Left renal pelvis (tissue), 4 donors: ENCODE measurements around the gene FAF1. TPM values are rescaled to one million over a fixed set of nuclear protein-coding genes. Genes with fewer than 3 reads are reported as not detected.

Experiments used
- DNase-seq, 4 donors: peaks; one replicate each; pipeline ENCODE4 v3.0.0-alpha.2; 2013; ENCODE audit warnings: low read depth in 4 of 4, low spot score in 3 of 4
- polyA plus RNA-seq, 4 donors: library from polyadenylated mRNA; unstranded; fragments of 120-200 nt; gene quantifications; one replicate each; pipeline ENCODE4 v1.2.1, GENCODE V29; 2013; ENCODE audit not compliant: insufficient read length in 4 of 4

The FAF1 gene
- polyA plus RNA-seq, 4 donors: 52.7 to 72.0 (median 64.6) TPM

DNA sequence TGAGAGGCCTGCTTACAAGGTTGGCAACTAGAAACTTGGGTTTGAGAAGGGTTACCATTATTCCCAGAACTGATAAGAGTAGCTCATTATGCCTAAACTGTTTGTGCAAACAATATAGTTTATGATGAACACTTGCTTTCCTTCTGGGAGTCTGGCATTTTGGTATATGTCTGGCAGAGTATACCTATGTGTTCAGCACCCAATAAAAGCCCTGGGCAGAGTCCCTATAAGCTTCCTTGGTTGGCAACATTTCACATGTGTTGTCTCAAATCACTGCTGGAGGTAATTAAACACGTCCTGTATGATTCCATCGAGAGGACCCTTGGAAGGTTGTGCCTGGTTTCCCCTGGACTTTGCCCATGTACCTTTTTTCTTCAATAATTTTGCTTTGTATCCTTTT is 497.1 kb downstream of the FAF1 start:
- DNase-seq: no peak

DNA sequence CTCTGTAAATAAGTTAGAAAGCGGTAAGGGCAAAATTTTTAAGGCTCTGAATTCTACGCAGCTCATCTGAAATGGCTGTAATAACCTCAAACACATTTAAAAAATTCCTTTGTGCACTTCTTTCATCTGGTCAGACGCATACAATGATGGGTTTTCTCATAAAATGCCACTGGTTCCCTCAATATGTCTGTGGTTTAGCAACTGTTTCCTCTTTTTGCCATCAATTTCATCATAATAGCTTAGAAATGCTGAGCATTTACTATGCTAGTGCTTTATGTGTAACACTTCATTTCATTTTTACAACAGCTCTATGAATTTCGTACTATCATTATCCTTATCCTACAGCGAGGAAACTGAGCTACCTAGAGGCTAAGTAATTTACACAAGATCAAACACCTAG is 501.6 kb downstream of the FAF1 start:
- DNase-seq: no peak

- no peak for DNase-seq
These were observed 505.2 kb downstream of the FAF1 start for GRCh38 chr1:50454911-50455310.

GRCh38 chr1:50453266-50453665 is 506.8 kb downstream of the FAF1 start:
- DNase-seq: no peak

DNA sequence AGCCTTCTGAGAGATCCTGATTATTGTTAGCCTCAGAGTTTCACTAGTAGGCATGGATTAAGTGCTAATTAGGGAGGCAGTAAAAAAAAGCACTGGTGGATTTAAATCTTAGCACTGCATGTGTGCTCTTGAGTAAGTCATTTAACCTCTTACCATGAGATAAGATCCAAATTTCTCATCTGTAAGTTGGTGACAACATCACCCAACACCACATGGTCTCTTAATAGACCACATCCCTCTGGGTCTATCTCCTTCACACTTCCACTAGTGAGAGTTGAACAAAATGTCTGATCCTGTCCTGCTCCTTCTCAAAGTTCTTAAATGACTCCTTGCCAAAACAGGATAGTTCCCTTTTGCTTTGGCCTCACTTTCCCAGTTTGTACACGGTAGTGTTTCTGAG is 507.4 kb downstream of the FAF1 start:
- no peak for DNase-seq

DNA sequence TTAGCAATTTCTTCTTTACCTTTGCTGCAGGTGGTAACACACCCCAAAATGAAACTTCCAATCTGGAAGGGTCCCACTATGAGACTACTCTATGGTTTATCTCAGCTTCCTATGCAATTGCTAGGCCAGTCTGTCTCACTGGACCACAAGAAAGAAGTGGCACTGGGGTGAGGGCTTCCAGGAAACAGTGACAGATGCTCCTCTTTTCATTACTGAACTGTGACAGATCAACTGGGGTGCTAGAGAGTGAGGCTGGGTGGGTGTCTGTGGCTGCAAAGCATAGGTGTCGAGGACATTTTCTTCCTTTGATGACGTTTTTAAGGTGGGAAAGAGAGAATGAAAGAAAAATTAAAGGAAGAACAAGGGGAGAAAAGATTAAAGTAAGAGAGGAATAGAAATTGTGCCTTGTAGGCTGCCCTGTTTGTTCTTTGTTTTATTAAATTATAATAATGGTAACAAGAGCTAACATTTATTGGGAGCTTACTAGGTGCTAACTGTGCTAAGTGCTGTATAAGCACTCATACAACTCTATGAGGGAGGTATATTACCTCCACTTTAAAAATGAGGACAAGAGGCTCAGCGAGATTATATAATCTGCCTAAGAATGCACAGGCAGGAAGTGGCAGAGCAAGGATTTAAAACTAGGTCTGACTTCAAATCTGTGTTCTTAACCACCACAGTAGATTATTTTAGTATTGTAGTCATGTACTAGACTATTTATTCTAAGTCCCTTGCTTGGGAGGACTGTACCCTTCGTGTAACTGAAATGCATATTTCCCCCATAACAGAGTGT is 509.0 kb downstream of the FAF1 start:
- no peak for DNase-seq

- no peak for DNase-seq
These were observed 512.1 kb downstream of the FAF1 start for GRCh38 chr1:50447961-50448360.

DNA sequence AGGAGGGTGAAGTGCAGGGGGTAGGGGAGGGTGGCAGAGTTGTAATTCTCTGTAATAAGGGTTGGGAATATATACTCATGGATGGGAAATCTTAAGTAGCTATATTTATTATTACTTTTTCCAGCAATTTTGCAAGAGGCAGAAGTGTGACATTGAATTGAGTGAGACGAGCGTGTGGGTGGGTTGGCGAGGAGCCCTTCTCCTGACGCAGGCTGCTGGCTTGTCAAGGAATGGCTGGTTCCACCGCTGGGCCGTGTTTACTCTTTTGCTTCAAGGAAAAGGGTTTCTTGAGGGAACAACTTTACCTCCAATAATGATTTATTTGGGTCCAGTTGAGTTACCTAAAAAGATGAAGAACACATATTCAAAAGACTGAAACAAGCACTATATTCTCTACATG is 518.9 kb downstream of the FAF1 start:
- no peak for DNase-seq

GRCh38 chr1:50438945-50439344 is 521.1 kb downstream of the FAF1 start:
- DNase-seq: no peak

DNA sequence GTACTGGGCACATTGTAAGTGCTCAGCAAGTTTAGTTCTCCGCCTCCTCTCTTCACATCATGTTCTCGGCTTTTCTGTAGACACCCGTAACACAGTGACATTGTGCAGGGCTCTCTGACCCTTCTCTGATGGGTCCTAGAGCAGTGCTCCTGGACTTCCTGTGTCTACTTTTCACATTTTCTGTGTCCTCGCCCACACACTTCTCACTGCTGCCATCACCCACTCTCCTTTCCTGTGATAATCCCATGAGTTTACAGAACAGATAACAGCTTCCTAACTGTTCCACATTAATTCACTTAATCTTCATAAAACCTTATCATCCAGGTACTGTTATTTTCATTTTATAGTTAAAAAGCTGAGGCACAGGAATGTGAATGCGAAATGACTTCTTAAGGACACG is 523.6 kb downstream of the FAF1 start:
- DNase-seq: no peak

DNA sequence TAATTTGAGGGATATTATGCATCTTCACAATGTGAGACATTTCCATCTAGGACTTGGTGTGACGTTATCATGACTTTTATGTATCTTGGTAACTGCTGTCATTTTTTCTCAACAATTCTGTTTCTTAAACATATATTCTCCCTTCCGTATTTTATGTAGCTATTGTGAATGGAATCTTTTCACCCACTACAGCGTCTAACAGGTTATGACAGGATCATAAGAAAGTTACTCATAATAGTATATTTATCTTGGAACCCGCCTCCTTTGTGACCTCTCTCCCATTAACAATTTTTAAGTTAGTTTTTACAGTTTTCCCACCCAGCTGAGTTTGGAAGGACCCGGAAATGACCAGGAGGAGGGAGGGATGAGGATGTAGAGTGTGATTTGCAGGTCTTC is 530.1 kb downstream of the FAF1 start:
- DNase-seq: no peak

DNA sequence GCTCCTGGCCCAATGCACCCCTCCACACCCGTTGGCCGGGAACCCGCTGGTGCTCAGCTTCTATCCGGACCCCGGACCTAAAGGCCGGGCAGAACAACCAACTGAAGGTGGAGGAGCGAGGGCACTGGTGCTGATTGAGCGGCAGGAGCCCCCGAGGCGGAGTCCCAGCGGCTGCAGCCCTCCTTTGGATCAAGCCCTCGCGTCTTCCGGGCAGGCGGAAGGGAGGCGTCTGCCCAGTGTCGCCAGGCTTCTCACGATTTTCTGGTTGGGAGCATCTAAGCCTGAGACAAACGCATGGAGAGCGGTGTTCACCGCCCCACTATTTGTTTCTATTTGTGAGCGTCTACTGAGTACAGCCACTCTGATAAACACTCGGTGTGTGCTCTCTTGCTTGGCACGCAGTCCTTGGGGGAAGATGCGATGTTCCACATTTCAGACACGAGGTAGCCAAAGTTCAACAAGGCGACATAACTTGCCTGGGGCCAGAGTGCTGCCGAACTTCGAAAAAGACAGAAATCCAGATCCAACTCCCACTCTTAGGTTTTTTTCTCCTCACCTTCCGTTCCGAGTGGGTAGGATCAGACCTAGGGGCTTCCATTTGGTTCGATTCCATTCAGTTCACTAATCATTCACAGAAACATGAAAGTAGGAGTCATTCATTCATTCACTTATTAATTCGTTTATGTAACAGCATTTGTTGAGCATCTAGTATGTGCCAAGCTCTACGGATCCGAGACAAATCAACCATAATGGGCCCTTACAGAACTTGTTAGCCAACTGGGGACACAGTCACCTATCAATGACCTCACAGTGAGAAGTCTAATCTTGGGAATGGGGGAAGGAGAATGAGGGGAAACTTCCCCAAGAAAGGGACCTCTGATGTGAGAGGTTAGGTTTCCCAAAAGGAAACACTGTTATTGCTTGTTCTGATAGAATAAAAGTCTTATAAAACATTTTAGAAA is 532.0 kb downstream of the FAF1 start:
- no peak for DNase-seq

GRCh38 chr1:50427086-50427817 is 532.8 kb downstream of the FAF1 start:
- no peak for DNase-seq

DNA sequence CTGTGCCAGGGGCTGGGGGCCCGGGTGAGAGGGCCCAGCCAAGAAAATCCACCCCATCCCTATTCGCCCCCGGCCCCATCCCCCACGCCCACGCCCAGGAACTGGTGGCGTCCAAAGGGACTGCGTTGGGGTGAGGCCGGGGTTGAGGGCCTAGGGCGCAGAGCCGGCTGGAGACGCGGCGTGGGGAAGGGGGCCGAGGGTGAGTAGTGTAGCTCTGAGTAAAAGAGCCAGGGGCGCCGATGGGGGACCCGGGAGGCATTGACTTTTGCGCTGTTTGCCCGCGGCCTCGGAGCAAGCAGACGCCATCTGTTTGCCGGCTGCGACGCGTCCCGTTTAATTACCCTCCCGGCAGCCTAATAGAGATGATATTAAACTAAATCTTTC is 533.4 kb downstream of the FAF1 start:
- DNase-seq: no peak

- DNase-seq: no peak
These were observed 533.9 kb downstream of the FAF1 start for GRCh38 chr1:50426108-50426700.

- no peak for DNase-seq
These were observed 534.5 kb downstream of the FAF1 start for GRCh38 chr1:50425376-50426107.

GRCh38 chr1:50424884-50425375 is 535.1 kb downstream of the FAF1 start:
- no peak for DNase-seq

DNA sequence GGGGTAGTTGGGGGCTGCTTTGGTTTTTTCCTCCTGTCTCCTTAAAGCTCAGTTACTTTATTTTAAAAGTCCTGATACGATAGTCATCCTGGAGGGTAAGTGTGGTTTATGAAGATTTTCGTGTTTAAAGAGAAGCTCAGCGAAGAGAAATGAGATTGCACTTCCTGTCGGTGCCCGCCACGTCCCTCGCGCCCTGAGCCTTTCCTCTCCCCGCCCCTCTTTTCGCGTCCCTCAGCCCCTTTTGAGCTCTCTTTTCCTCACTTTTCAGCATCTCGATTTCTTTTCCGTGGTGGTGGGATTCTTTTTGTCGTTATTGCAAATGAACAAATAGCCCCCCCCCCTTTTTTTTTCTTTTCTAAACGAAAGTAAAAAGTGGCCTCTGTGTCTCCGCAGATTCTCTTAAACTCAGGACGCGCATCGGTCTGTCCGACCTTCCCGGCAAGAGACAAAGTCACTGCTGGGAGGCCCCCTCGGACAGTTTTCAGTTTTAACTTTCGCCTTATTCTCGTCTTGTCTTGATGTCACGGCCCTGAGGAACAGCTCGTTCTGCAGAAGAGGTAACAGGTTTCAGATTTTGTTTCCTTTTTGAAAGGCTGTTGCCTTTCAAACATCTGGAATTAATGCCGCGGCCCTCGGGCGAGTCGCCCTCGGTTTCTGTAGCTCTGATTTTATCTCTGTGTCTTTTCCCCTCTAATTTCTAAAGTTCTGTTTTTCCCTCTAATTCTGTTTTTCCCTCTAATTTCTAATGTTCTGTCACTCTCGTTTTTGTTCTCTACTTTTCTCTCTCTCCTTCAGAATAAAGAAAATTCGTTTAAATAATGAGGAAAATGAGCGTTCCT is 535.8 kb downstream of the FAF1 start:
- DNase-seq: no peak

DNA sequence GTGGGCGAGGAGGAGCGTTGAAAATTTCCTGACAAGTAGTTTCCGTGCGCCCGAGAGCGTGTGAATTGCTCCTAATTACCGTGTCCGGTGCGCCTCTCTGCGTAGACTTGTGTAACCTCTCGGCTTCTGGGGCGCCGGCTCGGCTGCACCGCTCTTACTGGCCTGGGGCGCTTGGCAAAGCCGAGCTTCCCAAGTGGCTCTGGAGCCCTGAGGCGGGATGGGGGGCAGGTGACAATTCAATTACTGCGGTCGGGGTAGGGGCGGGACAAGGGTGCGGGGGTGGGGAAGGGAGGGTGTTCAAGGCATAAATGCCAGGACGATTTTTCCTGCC is 536.4 kb downstream of the FAF1 start:
- no peak for DNase-seq
